Epithelial cell of esophagus (primary cell): ENCODE measurements around the gene IDH2.

Experiments used
- DNase-seq: peaks from one replicate; pipeline ENCODE4 v3.0.0; 2010; ENCODE audit warnings: low read depth
- H3K4me3 ChIP-seq: 2 replicates; pipeline ENCODE4 v1.5.1; 2011; ENCODE audit warnings: mild to moderate bottlenecking, low read length, control low read depth
- TF ChIP-seq, protein P1 (sequence below): IDR thresholded peaks from 2 replicates; pipeline ENCODE4 v1.5.1; 2011; ENCODE audit warnings: low read depth, mild to moderate bottlenecking, low read length, control low read depth, inconsistent platforms; ENCODE audit not compliant: insufficient read depth; ENCODE audit errors: missing control alignments

IDH2 gene

DNA sequence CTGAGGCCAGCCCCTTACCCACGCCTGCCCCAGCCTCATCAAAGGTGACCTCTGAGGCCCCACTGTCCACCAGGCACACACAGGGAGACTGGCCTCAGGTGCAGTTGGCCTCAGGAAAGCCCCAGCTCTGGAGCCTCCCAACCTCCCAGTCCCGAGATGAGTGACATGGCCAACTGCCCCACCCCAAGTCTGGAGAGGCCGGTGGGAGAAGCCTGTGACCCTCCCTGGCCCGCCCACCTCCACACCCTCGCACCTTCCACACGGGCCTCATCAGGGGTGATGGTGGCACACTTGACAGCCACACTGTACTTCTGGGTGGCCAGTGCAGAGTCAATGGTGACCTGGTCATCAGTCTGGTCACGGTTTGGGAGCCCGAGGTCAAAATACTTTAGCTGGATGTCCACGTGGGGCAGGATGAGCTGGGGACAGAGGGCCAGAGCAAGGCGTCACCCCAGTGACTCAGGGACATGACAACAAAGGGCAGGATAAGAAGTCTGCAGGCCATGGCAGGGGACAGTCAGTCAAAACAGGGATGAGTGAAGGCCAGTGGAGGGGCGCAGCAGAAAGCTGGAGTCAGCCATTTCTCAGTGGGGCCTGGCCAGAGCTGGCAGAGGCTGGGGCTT is 11.9 kb downstream of the IDH2 start:
- DNase-seq = no peak
- H3K4me3 ChIP-seq = no peak overlapping the region
- TF ChIP-seq, protein P1, sequence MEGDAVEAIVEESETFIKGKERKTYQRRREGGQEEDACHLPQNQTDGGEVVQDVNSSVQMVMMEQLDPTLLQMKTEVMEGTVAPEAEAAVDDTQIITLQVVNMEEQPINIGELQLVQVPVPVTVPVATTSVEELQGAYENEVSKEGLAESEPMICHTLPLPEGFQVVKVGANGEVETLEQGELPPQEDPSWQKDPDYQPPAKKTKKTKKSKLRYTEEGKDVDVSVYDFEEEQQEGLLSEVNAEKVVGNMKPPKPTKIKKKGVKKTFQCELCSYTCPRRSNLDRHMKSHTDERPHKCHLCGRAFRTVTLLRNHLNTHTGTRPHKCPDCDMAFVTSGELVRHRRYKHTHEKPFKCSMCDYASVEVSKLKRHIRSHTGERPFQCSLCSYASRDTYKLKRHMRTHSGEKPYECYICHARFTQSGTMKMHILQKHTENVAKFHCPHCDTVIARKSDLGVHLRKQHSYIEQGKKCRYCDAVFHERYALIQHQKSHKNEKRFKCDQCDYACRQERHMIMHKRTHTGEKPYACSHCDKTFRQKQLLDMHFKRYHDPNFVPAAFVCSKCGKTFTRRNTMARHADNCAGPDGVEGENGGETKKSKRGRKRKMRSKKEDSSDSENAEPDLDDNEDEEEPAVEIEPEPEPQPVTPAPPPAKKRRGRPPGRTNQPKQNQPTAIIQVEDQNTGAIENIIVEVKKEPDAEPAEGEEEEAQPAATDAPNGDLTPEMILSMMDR = no peak

DNA sequence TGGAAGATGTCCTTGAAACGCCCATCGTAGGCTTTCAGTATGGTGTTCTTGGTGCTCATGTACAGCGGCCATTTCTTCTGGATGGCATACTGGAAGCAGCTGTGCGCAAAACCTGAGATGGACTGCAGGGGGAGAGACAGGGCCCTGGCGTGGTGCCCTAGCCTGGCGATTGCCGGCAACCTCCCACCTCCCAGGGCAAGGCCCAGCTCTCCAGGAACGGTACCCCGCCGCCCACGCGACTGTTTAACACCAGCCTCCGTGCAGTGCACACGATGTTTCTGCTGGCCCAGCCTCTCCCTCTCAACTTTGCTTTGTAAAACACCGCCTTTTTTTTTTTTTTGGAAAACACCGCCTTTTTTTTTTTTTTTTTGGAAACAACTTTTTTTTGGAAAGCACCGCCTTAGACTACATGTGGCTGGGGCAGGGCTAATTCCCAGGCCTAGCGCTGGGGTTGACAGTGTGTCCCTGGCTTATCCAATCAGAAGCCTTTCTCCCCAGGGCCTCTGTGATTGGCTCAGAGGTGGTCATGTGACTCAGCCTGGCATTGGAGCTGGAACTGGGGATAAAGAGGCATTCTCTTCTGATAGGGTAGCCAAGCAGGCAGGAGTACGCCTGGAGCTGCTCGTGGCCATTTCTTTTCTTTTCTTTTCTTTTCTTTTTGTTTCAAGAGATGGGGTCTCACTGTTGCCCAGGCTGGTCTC is 14.7 kb downstream of the IDH2 start:
- peak; percentile 59 for DNase-seq
- no peak overlapping the region for H3K4me3 ChIP-seq
- TF ChIP-seq, protein P1 = peak; percentile 35

DNA sequence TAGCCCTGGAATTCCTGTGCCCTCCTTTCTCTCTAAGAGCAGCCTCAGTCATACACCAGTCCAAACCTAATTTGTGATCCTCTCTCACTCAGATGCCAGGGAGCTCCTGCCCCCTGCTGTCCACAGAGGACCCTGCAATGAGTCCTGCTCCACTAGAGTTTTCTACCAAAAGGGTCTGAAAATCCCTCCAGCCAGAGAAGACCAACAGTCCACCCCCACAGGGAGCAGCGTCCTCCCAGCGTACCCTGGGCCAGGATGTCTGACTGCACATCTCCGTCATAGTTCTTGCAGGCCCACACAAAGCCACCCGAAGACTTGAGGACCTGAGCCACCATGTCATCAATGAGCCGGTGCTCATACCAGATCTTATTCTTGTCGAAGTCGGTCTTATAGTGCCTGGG is 15.4 kb downstream of the IDH2 start:
- TF ChIP-seq, protein P1 = peak; percentile 90
- H3K4me3 ChIP-seq = no peak overlapping the region
- DNase-seq = peak; percentile 62

DNA sequence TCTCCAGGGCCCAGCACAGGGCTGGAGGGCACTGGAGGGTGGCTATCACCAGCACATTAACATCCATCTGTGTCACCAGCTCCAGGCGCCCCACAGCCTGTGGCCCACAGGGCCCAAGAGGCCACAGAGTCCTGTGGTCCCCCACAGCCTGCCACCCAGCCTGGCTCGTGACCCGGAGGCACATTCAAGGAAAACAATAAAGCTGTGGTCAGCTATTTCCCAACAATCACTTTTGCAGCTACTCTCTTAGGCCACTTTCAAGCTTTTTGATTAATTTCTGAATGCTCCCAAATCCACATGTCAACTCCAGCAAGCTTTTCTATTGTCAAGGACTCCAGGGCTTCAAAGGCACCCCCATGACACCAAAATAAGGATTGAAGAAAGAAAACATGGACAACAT is 16.7 kb downstream of the IDH2 start:
- DNase-seq = no peak
- no peak overlapping the region for H3K4me3 ChIP-seq
- TF ChIP-seq, protein P1 = no peak

DNA sequence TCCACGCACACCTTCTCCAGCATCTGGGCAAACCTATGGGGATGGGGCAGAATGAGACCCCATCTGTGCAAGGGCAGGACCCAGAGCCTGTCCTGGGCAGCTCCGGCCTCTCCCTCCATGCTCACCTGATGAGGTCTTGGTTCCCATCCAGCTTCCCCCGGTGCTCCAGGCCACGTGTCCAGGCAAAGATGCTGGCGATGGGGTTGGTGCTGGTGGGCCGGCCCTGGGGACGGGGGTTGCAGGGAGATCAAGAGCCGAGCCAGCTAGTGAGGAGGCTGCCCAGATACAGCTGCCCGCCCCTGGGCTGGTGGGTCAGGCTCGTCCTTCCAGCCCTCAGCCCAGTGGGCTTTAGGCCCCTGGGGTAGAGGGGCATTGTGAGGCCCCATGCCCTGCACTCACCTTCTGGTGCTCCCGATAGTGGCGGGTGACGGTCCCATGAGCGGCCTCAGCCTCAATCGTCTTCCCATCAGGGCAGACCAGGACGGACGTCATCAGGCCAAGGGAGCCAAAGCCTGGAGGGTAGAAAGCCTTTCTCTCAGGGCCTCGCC is 17.3 kb downstream of the IDH2 start:
- DNase-seq = no peak
- TF ChIP-seq, protein P1 = no peak
- H3K4me3 ChIP-seq = no peak overlapping the region

DNA sequence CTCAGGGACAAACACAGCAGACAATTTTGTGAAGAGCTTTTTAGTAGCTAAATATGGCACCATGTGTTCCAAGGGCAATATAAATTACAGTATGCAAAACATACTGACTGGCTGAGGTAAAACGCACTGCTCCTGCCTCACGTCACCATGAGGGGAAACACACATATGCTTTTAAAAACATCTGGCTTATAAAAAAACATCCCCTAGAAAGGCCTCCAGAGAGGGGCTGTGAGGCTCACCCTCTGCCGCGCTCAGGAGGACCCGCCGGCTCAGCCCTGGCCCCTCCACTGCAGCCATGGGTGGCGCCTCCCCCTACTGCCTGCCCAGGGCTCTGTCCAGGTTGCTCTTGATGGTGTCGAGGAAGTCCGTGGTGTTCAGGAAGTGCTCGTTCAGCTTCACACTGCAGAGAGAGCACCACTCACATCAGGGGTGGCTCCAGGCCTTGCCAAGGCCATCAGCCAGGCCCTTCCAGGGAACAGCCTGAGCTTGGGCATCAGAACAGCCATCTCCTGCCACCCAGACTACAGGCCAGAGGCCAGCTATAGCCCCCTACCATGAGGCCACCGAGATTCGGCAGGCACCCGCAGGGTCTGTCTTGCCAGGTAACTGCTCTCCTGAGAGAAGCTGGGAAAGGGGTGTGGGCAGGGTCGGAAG is 18.2 kb downstream of the IDH2 start:
- TF ChIP-seq, protein P1 = no peak
- H3K4me3 ChIP-seq = no peak overlapping the region
- no peak for DNase-seq
